ENCODE measurements around the gene OCRL.

- TF ChIP-seq ZNF781 (CRISPR knock-in tag; IDR thresholded peaks at IDR 0.05; ENCODE audit: borderline replicate concordance, not compliant biosample characterization) (no peak), PRPF4 (IDR thresholded peaks at IDR 0.05; ENCODE audit: low read depth, low read length, poor library complexity, severe bottlenecking) (no peak), UBTF (CRISPR knock-in tag; IDR thresholded peaks at IDR 0.05) (no peak), MAZ (IDR thresholded peaks at IDR 0.05; ENCODE audit: borderline replicate concordance, low read depth, low read length) (no peak), MAZ (CRISPR knock-in tag; IDR thresholded peaks at IDR 0.05; ENCODE audit: low read depth) (no peak), EHMT2 (IDR thresholded peaks at IDR 0.05; ENCODE audit: borderline replicate concordance, low read depth, low read length) (no peak), ISX (CRISPR knock-in tag; conservative IDR thresholded peaks at IDR 0.05) (no peak), SAFB2 (CRISPR knock-in tag; IDR thresholded peaks at IDR 0.05; ENCODE audit: borderline replicate concordance, low read depth) (no peak), ZBTB43 (CRISPR knock-in tag; conservative IDR thresholded peaks at IDR 0.05) (no peak), GLI4 (CRISPR knock-in tag; IDR thresholded peaks at IDR 0.05; ENCODE audit: borderline replicate concordance) (no peak), HDAC2 (CRISPR knock-in tag; IDR thresholded peaks at IDR 0.05) (no peak), ESRRA (CRISPR knock-in tag; IDR thresholded peaks at IDR 0.05; ENCODE audit: low read depth) (no peak)
Measured at GRCh38 chrX:129544780-129545179, 4.7 kb downstream of the OCRL start.

Measured in HepG2 (cell line).